NCI-H2107 treated with DMSO at 0.1 percent for 48 hours (cell line): ENCODE data around the gene SLC30A7.
"Not testable (repeated sequence)": the region's sequence is repeated elsewhere in the genome, so short reads cannot be mapped to it uniquely, and the experiment has no call there.

Experiments
- DNase-seq: peaks from one replicate; lab custom pipeline; 2025; ENCODE audit not compliant: unreplicated experiment; lab: John Stamatoyannopoulos, UW

SLC30A7 gene

DNA sequence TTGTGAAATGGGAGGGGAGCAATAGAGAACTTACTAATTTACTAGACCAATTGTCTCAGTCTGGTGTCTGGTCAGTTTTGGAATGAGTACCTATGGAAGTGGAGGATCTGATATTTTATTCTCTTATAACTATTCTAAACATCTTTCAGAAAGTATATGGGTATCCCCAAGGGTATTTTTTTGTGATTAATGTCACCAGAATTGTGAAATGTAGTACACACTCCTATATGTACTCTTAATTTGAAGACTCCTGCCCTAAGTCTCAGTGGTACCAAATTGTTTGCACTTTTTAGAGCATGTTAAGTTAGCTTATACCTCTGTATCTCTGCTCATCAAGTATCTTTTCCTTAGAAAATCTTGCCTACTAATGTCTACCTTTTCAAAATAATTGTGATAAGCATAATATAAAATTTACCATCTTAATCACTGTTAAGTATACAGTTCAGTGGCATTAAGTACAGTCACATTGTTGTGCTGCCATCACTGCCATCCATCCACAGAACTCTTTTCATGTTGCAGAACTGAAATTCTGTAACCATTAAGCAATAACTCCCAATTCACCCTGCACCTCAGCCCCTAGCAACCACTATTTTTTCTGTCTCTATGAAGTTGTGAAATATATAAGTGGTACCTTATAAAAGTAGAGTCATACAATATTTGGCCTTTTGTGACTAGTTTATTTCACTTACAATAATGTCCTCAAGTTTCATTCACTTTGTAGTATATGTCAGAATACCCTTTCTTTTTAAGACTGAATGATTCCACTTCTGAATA lies 40.5 kb downstream of the SLC30A7 start:
- no peak for DNase-seq

DNA sequence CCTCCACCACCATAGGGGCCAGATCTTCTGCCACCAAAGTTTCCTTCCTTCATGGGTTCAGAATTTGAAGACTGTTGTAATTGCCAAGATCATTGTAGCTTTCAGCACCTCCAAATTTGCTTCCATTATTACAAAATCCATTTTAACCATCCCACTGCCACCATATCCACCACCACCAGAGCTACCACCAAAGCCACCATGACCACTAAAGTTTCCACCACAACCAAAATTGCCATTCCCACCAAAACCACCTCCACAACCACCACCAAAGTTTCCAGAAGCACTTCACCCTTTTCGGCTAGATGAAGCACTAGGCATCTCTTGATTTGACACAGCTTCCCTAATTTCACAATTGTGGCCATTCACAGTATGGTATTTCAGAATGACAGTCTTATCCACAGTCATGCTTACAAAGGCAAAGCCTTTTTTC lies 45.2 kb downstream of the SLC30A7 start:
- DNase-seq = no peak

DNA sequence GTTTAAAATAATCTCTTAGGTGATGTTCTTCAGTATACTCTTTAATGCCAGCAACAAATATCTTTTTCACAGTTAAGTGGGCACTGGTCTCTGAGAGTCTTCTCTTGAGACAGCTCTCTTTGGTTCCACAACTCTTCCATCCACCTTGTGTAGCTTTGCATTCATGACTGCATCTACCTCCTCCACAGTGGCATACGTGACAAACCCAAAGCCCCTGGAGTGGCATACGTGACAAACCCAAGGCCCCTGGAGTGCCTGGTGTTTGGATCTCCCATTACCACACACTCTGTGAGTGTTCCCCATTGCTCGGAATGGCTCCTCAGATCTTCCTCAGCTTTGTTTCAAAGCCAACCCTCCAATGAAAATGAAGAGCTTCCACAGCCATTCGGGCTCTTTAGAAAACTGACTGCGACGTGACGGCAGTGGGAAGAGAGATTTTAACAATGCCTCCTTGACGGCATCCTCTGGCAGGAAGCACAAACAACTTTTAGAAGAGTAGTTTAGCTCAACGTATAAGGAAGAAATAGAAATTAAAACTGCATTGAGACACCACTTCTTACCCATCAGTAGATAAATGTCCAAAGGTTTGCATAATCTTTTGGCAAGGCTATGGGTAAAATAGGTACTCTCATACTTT lies 45.8 kb downstream of the SLC30A7 start:
- DNase-seq = no peak

DNA sequence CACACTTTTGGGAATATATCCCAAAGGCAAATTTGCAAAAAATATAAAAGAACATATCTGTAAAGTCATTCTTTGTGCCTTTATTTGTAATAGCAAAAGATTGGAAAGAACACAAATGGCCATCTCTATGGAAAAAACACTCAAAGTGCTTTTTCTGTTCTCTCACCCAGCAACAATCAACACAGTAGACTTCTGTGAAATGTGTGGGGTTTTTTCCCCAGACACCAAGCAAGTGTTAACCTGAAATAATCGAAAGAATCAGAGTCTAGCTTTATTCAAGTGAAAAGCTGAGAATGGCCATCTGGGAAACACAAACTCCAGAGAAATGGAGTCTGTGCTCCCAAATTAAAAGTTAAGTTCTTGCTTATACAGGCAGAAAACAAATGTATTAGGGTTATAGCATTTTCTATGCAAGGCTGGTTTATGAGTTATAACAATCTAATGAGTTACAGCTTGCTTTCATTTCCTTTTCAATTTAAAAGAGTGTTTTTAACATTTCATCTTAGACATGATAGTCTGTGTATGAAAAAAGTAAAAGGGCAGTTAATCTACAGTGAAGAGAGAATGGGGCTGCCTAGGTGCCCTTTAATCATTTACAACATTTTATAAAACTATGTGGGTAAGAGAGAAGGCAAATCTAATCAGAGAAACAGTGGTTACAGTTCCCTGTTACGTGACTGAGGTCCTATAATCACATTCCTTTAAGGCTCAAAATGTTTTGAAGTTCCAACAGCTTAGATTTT lies 46.6 kb downstream of the SLC30A7 start:
- DNase-seq = no peak

DNA sequence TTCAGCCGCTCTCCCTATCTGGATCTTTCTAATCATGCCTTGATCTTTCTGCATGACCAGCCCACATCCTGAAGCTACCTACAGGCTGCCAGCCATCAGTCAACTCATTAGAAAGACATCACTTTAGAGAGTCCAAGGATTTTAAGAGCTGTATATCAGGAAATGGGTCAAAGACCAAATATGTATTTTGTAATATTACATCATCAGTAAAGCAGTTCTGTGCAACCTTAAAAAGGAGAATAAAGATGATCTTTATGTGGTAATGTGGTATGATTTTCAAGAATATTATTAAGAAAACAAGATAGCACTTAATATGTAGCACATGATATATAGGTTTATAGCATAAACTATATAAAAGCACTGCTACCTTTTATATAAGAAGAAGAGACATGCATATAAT lies 47.6 kb downstream of the SLC30A7 start:
- DNase-seq = no peak

DNA sequence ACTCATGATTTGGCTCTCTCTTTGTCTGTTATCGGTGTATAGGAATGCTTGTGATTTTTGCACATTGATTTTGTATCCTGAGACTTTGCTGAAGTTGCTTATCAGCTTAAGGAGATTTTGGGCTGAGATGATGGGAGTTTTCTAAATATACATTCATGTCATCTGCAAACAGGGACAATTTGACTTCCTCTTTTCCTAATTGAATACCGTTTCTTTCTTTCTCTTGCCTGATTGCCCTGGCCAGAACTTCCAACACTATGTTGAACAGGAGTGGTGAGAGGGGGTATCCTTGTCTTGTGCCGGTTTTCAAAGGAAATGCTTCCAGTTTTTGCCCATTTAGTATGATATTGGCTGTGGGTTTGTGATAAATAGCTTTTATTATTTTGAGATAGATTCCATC lies 50.2 kb downstream of the SLC30A7 start:
- DNase-seq = not testable (repeated sequence)

DNA sequence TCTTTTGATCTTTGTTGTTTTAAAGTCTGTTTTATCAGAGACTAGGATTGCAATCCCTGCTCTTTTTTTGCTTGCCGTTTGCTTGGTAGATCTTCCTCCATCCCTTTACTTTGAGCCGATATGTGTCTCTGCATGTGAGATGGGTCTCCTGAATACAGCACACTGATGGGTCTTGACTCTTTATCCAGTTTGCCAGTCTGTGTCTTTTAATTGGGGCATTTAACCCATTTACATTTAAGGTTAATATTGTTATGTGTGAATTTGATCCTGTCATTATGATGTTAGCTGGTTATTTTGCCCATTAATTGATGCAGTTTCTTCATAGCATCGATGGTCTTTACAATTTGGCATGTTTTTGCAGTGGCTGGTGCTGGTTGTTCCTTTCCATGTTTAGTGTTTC lies 51.9 kb downstream of the SLC30A7 start:
- DNase-seq = not testable (repeated sequence)

DNA sequence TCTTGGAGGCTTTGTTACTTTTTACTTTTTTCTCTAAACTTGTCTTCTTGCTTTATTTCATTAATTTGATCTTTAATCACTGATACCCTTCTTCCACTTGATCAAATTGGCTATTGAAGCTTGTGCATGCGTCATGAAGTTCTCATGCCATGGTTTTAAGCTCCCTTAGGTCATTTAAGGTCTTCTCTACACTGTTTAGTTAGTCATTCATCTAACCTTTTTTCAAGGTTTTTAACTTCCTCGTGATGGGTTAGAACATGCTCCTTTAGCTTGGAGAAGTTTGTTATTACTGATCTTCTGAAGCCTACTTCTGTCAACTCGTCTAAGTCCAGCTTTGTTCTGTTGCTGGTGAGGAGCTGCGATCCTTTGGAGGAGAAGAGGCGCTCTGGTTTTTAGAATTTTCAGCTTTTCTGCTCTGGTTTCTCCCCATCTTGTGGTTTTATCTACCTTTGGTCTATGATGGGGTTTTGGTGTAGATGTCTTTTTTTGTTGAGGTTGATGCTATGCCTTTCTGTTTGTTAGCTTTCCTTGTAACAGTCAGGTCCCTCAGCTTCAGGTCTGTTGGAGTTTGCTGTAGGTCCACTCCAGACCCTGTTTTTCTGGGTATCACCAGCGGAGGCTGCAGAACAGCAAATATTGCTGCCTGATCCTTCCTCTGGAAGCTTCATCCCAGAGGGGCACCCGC lies 53.0 kb downstream of the SLC30A7 start:
- DNase-seq = not testable (repeated sequence)

DNA sequence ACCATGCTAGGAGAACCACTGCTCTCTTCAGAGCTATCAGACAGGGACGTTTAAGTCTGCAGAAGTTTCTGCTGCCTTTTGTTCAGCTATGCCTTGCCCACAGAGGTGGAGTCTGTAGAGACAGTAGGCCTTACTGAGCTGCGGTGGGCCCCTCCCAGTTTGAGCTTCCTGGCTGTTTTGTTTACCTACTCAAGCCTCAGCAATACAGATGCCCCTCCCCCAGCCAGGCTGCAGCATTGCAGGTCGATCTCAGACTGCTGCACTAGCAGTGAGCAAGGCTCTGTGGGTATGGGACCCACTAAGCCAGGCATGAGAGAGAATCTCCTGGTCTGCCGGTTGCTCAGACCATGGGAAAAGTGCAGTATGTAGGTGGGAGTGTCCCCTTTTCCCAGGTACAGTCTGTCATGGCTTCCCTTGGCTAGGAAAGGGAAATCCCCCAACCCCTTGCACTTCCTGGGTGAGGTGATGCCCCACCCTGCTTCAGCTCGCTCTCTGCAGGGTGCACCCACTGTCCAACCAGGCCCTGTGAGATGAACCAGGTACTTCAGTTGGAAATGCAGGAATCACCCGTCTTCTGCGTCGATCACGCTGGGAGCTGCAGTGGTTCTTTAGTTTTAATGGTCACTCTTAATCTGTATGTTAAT lies 53.7 kb downstream of the SLC30A7 start:
- peak; percentile 90 for DNase-seq

DNA sequence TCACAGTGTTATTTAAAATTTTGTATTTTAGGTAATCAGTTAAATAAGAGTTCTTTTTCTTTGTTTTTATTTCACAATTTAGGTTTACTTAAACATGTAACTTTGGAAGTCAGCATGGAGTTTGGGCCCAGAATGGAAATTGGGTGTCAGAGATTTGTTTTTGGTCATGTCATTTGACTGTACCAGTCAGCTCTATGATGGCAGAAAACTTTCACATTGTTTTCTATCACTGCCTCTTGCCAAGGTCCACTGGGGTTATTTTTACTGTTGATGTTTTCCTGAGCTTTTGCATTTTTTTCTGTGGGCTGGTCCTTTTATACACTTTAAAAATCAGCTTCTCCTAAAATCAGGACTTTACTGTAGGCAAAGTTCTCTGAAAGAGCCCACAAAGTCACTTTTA lies 54.4 kb downstream of the SLC30A7 start:
- no peak for DNase-seq

DNA sequence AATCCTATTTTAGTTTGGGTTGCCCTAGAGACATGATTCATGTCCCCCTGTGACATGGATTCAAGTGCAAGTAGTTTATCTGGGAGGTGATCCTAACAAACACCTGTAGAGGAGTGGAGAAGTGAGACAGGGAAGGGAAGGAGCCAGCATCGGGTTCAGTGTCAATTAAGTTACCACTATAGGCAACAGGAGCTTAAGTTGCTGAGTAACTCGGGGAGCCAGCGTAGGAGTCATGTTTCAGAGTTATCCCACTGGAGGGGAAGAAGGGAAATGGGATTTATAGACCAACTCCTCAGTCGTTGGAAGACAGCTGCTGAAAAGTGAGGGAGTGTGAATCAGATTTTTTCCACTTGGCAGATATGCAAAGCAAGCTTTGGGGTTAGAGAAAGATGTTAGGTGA lies 54.9 kb downstream of the SLC30A7 start:
- DNase-seq = peak; percentile 90

DNA sequence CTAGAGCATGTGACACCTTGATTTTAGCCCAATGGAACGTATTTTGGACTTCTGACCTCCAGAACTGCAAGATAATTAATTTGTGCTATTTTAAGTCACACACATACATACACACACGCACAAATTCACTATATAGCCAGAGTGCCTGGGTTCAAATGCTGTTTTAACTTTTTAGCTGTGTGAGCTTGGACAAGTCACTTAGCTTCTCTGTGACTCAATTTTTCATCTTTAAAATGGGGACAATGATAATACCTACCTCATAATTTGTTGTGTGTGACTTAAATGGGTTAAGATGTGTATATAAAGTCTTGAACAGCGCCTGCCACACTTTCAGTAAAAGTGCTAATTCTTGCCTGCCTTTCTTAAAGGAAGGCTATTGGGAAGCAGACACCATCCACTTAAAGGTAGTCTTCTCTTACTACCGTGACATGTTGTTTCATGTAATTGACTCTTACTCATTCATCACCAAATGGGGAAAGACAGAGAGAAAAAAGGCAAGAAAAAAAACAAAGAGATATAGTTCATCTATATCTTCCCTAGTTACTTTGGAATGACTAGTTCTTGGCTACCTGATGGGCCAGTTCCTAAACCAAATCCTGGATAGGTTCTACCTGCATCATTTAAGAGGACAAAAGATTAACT lies 56.3 kb downstream of the SLC30A7 start:
- no peak for DNase-seq

DNA sequence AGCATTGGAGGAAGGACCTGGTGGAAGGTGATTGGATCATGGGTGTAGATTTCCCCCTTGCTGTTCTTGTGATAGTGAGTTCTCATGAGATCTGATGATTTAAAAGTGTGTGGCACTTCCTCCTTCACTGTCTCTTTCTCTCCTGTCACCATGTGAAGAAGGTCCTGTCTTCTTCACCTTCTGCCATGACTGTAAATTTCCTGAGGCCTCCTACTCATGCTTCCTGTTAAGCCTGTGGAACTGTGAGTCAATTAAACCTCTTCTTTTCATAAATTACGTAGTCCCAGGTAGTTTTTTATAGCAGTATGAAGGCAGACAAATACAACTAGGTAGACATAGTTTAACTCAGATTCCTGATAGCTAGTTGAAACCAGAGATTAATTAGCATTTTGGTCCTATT lies 57.1 kb downstream of the SLC30A7 start:
- DNase-seq = not testable (repeated sequence)

DNA sequence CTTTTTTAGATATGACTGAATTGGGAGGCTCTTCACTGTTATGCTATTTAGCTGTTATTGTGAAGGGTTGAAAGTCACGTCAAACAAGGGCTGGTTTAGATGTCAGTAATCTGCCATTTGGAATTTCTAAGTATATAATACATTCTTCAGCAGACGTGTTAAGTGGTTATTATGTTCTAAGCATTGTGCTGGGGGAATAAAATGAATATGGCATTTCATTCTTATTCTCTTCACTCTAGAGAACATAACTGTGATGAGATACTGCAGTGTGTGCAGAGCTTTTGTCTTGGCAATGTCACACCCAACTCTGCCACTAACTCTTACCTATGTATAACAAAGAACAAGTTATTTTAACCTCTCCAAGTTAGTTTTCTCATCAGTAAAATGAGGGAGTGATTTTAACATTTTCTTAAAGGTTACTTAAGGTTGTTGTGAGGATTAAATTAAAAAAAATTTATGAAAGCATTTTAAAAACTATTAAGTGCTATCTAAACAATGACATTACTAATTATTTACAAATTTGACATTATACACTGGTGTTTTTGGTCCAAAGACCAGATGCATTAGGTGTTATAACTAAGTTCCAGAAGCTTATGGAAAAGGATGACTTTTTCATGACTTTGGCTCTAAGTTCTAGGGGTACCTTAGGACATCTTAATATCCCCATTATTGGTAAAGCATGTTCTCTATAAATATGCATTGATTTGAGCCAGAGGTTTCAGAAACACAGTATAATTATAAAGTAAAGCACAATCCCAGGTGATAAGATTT lies 58.3 kb downstream of the SLC30A7 start:
- DNase-seq = no peak

DNA sequence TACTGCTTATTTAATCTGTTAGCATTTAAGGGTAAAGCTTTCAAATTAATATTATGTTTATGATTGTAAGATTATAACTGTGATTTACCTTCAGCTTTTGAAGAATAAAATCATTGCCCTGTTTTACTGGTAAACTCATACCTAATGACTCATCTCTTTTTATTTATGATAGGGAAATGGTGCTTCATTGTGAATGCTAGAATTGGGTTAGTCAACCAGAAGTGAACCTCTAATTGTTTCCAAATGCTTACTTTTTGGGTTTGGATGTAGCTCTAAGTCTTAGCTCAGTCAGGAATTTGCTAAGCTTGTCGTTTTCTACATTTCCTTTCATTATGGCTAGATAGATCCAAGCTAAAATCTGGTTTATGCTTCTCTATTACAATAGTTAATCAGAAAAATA lies 59.4 kb downstream of the SLC30A7 start:
- DNase-seq = no peak

DNA sequence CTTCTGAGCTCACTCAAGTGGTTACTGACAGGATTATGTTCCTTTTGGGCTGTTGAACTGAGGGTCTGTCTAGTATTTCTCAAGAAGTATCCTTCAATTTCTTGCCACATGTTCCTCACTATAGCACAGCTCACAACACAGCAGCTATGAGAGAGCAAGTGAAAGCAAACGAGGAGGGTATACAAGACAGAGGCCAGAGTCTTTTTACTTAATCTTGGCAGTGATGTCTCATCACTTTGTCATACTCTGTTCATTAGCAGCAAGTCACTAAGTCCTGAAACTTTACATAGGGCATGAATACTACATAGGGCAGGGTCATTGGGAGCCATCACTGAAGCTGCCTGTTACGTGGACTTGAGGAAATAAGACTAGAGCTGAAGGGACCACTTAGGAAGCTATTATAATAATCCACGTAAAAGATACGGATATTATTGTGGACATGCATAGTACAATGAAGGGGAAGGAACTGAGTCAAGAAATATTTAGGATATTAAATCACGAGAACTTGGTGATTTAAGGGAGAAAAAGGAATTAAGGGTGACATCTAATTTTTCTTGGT lies 63.7 kb downstream of the SLC30A7 start:
- DNase-seq = no peak

DNA sequence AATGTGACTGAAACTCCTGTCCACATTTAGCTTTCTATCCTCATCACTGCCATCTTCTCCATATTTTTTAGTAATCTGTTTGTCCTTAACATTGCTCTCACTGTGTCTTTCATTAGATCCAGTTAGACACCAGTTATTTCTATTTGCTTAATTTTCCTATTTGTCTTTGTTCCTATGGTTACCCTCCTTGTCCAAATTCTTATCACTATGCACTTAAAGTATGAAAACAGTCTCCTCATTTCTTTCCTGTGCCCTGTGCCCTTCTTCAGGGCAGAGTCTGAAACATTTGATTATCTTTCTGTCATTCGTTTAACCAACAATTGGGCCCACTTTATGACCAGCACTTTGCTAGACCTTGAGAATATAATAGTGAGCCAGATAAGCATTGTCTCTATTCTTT lies 64.2 kb downstream of the SLC30A7 start:
- no peak for DNase-seq

DNA sequence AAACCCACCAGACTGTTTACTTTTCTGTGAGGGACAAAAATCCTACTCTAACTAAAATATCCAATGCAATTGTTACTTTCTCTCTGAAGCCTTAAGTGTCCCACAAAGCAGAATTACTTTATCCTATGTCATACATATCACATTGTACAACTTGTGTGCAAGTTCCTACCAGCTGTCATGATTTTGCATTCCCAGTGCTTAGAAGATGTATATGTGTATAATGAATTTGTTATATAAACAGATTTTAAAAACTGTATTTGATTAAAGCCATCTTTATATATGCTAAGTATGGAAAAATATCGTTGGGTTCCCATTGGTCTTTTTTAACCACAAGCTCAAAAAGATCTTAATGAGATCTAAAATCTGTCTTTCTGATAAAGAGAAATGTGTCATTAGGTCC lies 72.7 kb downstream of the SLC30A7 start:
- no peak for DNase-seq

DNA sequence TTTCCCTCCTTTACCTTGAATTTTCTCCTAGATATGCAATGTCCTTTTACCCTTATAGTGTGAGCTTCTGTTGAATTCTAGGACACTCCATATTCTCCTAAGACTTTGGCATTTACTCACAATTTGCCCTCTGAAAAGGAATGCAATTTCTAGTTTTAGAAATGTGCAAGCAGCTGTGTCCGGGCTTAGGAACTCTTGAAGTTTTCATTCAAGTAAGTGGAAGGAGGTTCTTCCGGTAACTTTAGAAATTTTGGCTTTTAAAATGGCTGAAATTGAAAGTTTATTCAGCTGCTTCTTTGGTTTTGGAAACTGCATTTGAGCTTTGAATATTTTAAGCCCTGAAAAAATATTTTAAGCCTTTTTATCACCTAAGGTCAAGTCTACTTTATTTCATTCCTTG lies 73.4 kb downstream of the SLC30A7 start:
- no peak for DNase-seq
